WI38 (cell line): ENCODE data around the gene ANTXR1.

Source experiments
- H3K4me3 ChIP-seq: 2 replicates; pipeline ENCODE4 v1.5.1; 2011; ENCODE audit warnings: low read depth, mild to moderate bottlenecking, control low read depth, low read length
- CTCF ChIP-seq: IDR thresholded peaks from 2 replicates; pipeline ENCODE4 v1.5.1; 2012; ENCODE audit warnings: low read depth, mild to moderate bottlenecking, control low read depth, low read length

ANTXR1 gene

GRCh38 chr2:69022548-69022947 is 9.6 kb downstream of the ANTXR1 start:
- TF ChIP-seq CTCF: no peak

GRCh38 chr2:69023236-69023635 is 10.3 kb downstream of the ANTXR1 start:
- TF ChIP-seq CTCF: no peak
- H3K4me3 ChIP-seq: no peak overlapping the region

More at GRCh38 chr2:69022548-69022947, 9.6 kb downstream of the ANTXR1 start:
- H3K4me3 ChIP-seq: no peak overlapping the region

- peak; percentile 14; the same call in 1 of the 2 replicates for TF ChIP-seq CTCF
- H3K4me3 ChIP-seq: no peak overlapping the region
These were observed 13.0 kb downstream of the ANTXR1 start for GRCh38 chr2:69026026-69026425.

GRCh38 chr2:69026691-69027459 is 13.9 kb downstream of the ANTXR1 start:
- H3K4me3 ChIP-seq: no peak overlapping the region
- no peak for TF ChIP-seq CTCF

- no peak for TF ChIP-seq CTCF
- no peak overlapping the region for H3K4me3 ChIP-seq
These were observed 17.9 kb downstream of the ANTXR1 start for GRCh38 chr2:69030800-69031428.

- H3K4me3 ChIP-seq: no peak overlapping the region
- no peak for TF ChIP-seq CTCF
These were observed 18.5 kb downstream of the ANTXR1 start for GRCh38 chr2:69031466-69031865.

- H3K4me3 ChIP-seq: no peak overlapping the region
- no peak for TF ChIP-seq CTCF
These were observed 19.4 kb downstream of the ANTXR1 start for GRCh38 chr2:69032336-69032735.
